Neural progenitor cell (in vitro differentiated cells): ENCODE measurements around the gene TBP. TPM values are rescaled to one million over a fixed set of nuclear protein-coding genes. Genes with fewer than 3 reads are reported as not detected.

Experiments
- DNase-seq: peaks from one replicate; pipeline ENCODE4 v3.0.0-alpha.2; 2016; ENCODE audit warnings: low spot score
- H2AFZ ChIP-seq: fragments of 200-600 bp; sonication (generic); replicated peaks from 2 replicates; pipeline ENCODE4 v1.6.1; 2016; ENCODE audit warnings: antibody characterized with exemption
- H3F3A ChIP-seq: fragments of 200-600 bp; sonication (generic); 2 replicates; pipeline ENCODE4 v1.6.1; 2016; ENCODE audit warnings: antibody characterized with exemption, low read depth
- H3K27ac ChIP-seq: fragments of 200-600 bp; sonication (generic); 2 replicates; pipeline ENCODE4 v1.5.1; 2016; ENCODE audit warnings: mild to moderate bottlenecking
- H3K27me3 ChIP-seq: fragments of 200-600 bp; sonication (generic); 2 replicates; pipeline ENCODE4 v1.6.1; 2016; ENCODE audit warnings: mild to moderate bottlenecking, moderate library complexity
- H3K36me3 ChIP-seq: fragments of 200-600 bp; sonication (generic); 2 replicates; pipeline ENCODE4 v1.5.1; 2016
- H3K4me1 ChIP-seq: fragments of 200-600 bp; sonication (generic); 2 replicates; pipeline ENCODE4 v1.6.1; 2016; ENCODE audit warnings: mixed run types
- H3K4me2 ChIP-seq: fragments of 200-600 bp; sonication (generic); 2 replicates; pipeline ENCODE4 v1.6.1; 2016
- H3K4me3 ChIP-seq: fragments of 200-600 bp; sonication (generic); 2 replicates; pipeline ENCODE4 v1.5.1; 2016
- H3K79me2 ChIP-seq: fragments of 200-600 bp; sonication (generic); 2 replicates; pipeline ENCODE4 v1.6.1; 2016; ENCODE audit warnings: low read depth
- H3K9ac ChIP-seq: fragments of 200-600 bp; sonication (generic); 2 replicates; pipeline ENCODE4 v1.6.1; 2016
- H3K9me3 ChIP-seq: fragments of 200-600 bp; sonication (generic); 2 replicates; pipeline ENCODE4 v1.5.1; 2016; ENCODE audit warnings: low read depth
- H4K20me1 ChIP-seq: fragments of 200-600 bp; sonication (generic); 2 replicates; pipeline ENCODE4 v1.6.1; 2016; ENCODE audit warnings: low read depth
- H3K27ac Mint-ChIP-seq: 3 replicates; pipeline ENCODE4 v1.8.0; 2021; ENCODE audit warnings: mixed read lengths
- H3K27me3 Mint-ChIP-seq: 2 replicates; pipeline ENCODE4 v1.8.0; 2022; ENCODE audit warnings: low read depth, mild to moderate bottlenecking, inconsistent platforms, moderate library complexity, mixed read lengths; ENCODE audit not compliant: insufficient read depth
- H3K36me3 Mint-ChIP-seq: 3 replicates; pipeline ENCODE4 v1.8.0; 2021; ENCODE audit warnings: mixed read lengths
- H3K4me1 Mint-ChIP-seq: 3 replicates; pipeline ENCODE4 v1.8.0; 2021; ENCODE audit warnings: mixed read lengths
- H3K4me3 Mint-ChIP-seq: 3 replicates; pipeline ENCODE4 v1.8.0; 2021; ENCODE audit warnings: mild to moderate bottlenecking, moderate library complexity, mixed read lengths
- H3K9me3 Mint-ChIP-seq: 3 replicates; pipeline ENCODE4 v1.8.0; 2020; ENCODE audit warnings: mixed read lengths
- CTCF ChIP-seq: fragments of 200-600 bp; sonication (generic); IDR thresholded peaks from 2 replicates; pipeline ENCODE4 v1.5.1; 2017; ENCODE audit warnings: antibody characterized with exemption, mild to moderate bottlenecking
- EZH2 ChIP-seq: fragments of 200-600 bp; sonication (generic); IDR thresholded peaks from 2 replicates; pipeline ENCODE4 v1.6.1; 2017; ENCODE audit warnings: antibody characterized with exemption, mild to moderate bottlenecking, moderate library complexity
- EZH2phosphoT487 ChIP-seq: fragments of 200-600 bp; sonication (generic); IDR thresholded peaks from 2 replicates; pipeline ENCODE4 v1.6.1; 2017; ENCODE audit warnings: antibody characterized with exemption
- total RNA-seq: library from RNA; depleted of rRNA; stranded (reverse); fragments of >200 nt; gene quantifications from 2 replicates; pipeline ENCODE4 v1.2.3, GENCODE V29; 2015; ENCODE audit warnings: low replicate concordance

Gene TBP
- total RNA-seq, 1 donor from 2014 or later: 23.0 TPM

GRCh38 chr6:170536671-170537070 is 17.5 kb upstream of the TBP start:
- H3K4me3 ChIP-seq: no peak overlapping the region
- no peak overlapping the region for H3K4me2 ChIP-seq
- H3K27me3 Mint-ChIP-seq: no peaks in the 10 kb centered on the region
- no peaks in the 10 kb centered on the region for H3K4me1 Mint-ChIP-seq
- no peaks in the 10 kb centered on the region for H3K9me3 ChIP-seq
- H3K36me3 Mint-ChIP-seq: peaks cover 22% of the 10 kb centered on the region
- H3K27ac Mint-ChIP-seq: no peak overlapping the region
- H3K79me2 ChIP-seq: peaks cover 30% of the 10 kb centered on the region
- H3K9me3 Mint-ChIP-seq: no peaks in the 10 kb centered on the region
- H3K4me3 Mint-ChIP-seq: no peak overlapping the region
- H3K9ac ChIP-seq: no peak overlapping the region
- no peak for DNase-seq
- no peaks in the 10 kb centered on the region for H3K27me3 ChIP-seq
- H2AFZ ChIP-seq: no peak overlapping the region
- peaks cover 21% of the 10 kb centered on the region for H4K20me1 ChIP-seq
- TF ChIP-seq EZH2: no peak
- TF ChIP-seq EZH2phosphoT487: no peak
- no peak for TF ChIP-seq CTCF
- H3K36me3 ChIP-seq: peaks cover 36% of the 10 kb centered on the region
- peaks cover 6% of the 10 kb centered on the region for H3F3A ChIP-seq
- no peaks in the 10 kb centered on the region for H3K4me1 ChIP-seq
- H3K27ac ChIP-seq: no peak overlapping the region

GRCh38 chr6:170537329-170537728 is 16.8 kb upstream of the TBP start:
- no peaks in the 10 kb centered on the region for H3K4me1 ChIP-seq
- no peak overlapping the region for H3K9ac ChIP-seq

GRCh38 chr6:170542031-170542719 is 12.0 kb upstream of the TBP start:
- H3K4me1 ChIP-seq: no peaks in the 10 kb centered on the region
- Mint-ChIP-seq H3K4me3 (no peak overlapping the region), H3K27me3 (no peaks in the 10 kb centered on the region), H3K9me3 (no peaks in the 10 kb centered on the region), H3K36me3 (peaks cover 25% of the 10 kb centered on the region), H3K4me1 (no peaks in the 10 kb centered on the region), H3K27ac (no peak overlapping the region)
- no peaks in the 10 kb centered on the region for H3F3A ChIP-seq
- no peak overlapping the region for H3K4me3 ChIP-seq
- peaks cover 76% of the 10 kb centered on the region for H3K79me2 ChIP-seq
- no peak overlapping the region for H2AFZ ChIP-seq
- TF ChIP-seq EZH2phosphoT487: no peak
- no peak for TF ChIP-seq EZH2
- TF ChIP-seq CTCF: no peak
- no peak overlapping the region for H3K4me2 ChIP-seq
- no peak overlapping the region for H3K27ac ChIP-seq
- peaks cover 39% of the 10 kb centered on the region for H3K36me3 ChIP-seq
- H3K9me3 ChIP-seq: no peaks in the 10 kb centered on the region
- no peak for DNase-seq
- H4K20me1 ChIP-seq: peaks cover 29% of the 10 kb centered on the region
- no peak overlapping the region for H3K9ac ChIP-seq
- no peaks in the 10 kb centered on the region for H3K27me3 ChIP-seq

More at GRCh38 chr6:170537329-170537728, 16.8 kb upstream of the TBP start:
- no peak overlapping the region for H3K4me3 ChIP-seq
- peaks cover 39% of the 10 kb centered on the region for H3K36me3 ChIP-seq
- Mint-ChIP-seq H3K27me3 (no peaks in the 10 kb centered on the region), H3K9me3 (no peaks in the 10 kb centered on the region), H3K4me3 (no peak overlapping the region), H3K27ac (no peak overlapping the region), H3K4me1 (no peaks in the 10 kb centered on the region), H3K36me3 (peaks cover 22% of the 10 kb centered on the region)
- no peaks in the 10 kb centered on the region for H3K9me3 ChIP-seq
- H3F3A ChIP-seq: peaks cover 6% of the 10 kb centered on the region
- H4K20me1 ChIP-seq: peaks cover 23% of the 10 kb centered on the region
- DNase-seq: no peak
- H3K79me2 ChIP-seq: peaks cover 36% of the 10 kb centered on the region
- no peak overlapping the region for H3K27ac ChIP-seq
- H3K27me3 ChIP-seq: no peaks in the 10 kb centered on the region
- no peak for TF ChIP-seq EZH2phosphoT487
- no peak for TF ChIP-seq CTCF
- H3K4me2 ChIP-seq: no peak overlapping the region
- H2AFZ ChIP-seq: no peak overlapping the region
